Activated CD4-positive, alpha-beta T cell treated with anti-CD3 and anti-CD28 coated beads, Interleukin-2, amount 10 ng/mL, durations not matched to agents 24 days and 14 days (primary cell): Measurements from ENCODE around the gene ERLIN1. TPM values are rescaled to one million over a fixed set of nuclear protein-coding genes. Genes with fewer than 3 reads are reported as not detected.

Experiments used
- DNase-seq: peaks from one replicate; pipeline ENCODE4 v3.0.0; 2022
- H3K27ac Mint-ChIP-seq: one replicate; pipeline ENCODE4 v1.8.0; 2022; ENCODE audit warnings: mild to moderate bottlenecking, mixed read lengths
- H3K27me3 Mint-ChIP-seq: one replicate; pipeline ENCODE4 v1.8.0; 2022; ENCODE audit warnings: mixed read lengths
- H3K36me3 Mint-ChIP-seq: one replicate; pipeline ENCODE4 v1.8.0; 2022; ENCODE audit warnings: low read depth, mild to moderate bottlenecking, mixed read lengths
- H3K4me1 Mint-ChIP-seq: one replicate; pipeline ENCODE4 v1.8.0; 2021; ENCODE audit warnings: mixed read lengths
- H3K4me3 Mint-ChIP-seq: one replicate; pipeline ENCODE4 v1.8.0; 2022; ENCODE audit warnings: mild to moderate bottlenecking, moderate library complexity, mixed read lengths
- H3K9me3 Mint-ChIP-seq: one replicate; pipeline ENCODE4 v1.8.0; 2021; ENCODE audit warnings: mixed read lengths
- intact Hi-C: fragments of 100-400 bp; cut with micrococcal nuclease; formaldehyde crosslinking; loops from one replicate; pipeline ENCODE4 v1.15.1; 2023
- total RNA-seq: library from RNA; stranded (reverse); gene quantifications from 2 replicates; pipeline ENCODE4 v1.2.3, GENCODE V29; 2022

The ERLIN1 gene
- total RNA-seq, 1 donor from 2014 or later: 20.2 TPM

GRCh38 chr10:100158044-100158805, 27.6 kb downstream of the ERLIN1 start:
- Mint-ChIP-seq H3K4me3 (no peak overlapping the region), H3K4me1 (peaks cover 32% of the 10 kb centered on the region), H3K36me3 (peaks cover 68% of the 10 kb centered on the region), H3K9me3 (no peaks in the 10 kb centered on the region), H3K27ac (no peak overlapping the region), H3K27me3 (no peaks in the 10 kb centered on the region)
- intact Hi-C loops: no loop called here
- DNase-seq: peak; percentile 14

DNA sequence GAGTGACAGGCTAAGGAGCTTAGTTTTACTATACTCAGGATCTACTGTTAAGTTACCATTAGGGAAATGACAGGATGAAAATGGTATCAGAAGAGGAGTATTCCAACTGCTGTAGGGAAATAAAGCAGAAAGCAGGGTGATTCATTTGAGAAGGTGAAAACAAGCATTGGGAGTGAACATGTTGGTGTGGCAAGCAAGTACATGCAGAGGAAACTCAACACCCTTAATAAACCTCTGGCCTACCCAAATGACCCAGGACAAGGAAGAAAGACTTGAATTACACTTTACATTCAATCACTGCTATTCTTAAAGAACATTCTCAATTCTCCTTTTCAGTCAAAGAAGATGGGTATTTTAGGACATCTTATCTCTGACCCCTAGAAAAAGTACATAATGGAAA, 28.7 kb downstream of the ERLIN1 start:
- Mint-ChIP-seq H3K4me3 (no peak overlapping the region), H3K9me3 (no peaks in the 10 kb centered on the region), H3K4me1 (peaks cover 31% of the 10 kb centered on the region), H3K36me3 (peaks cover 68% of the 10 kb centered on the region), H3K27ac (no peak overlapping the region), H3K27me3 (no peaks in the 10 kb centered on the region)
- DNase-seq: no peak
- intact Hi-C loops: no loop called here

- peak overlapping the region; percentile 61 for H3K27ac Mint-ChIP-seq
- H3K36me3 Mint-ChIP-seq: peaks cover 74% of the 10 kb centered on the region
- DNase-seq: no peak
- no peaks in the 10 kb centered on the region for H3K9me3 Mint-ChIP-seq
- peaks cover 31% of the 10 kb centered on the region for H3K4me1 Mint-ChIP-seq
- intact Hi-C loops: no loop called here
- H3K27me3 Mint-ChIP-seq: no peaks in the 10 kb centered on the region
- no peak overlapping the region for H3K4me3 Mint-ChIP-seq
Measured at GRCh38 chr10:100155936-100156335, 29.9 kb downstream of the ERLIN1 start.

DNA sequence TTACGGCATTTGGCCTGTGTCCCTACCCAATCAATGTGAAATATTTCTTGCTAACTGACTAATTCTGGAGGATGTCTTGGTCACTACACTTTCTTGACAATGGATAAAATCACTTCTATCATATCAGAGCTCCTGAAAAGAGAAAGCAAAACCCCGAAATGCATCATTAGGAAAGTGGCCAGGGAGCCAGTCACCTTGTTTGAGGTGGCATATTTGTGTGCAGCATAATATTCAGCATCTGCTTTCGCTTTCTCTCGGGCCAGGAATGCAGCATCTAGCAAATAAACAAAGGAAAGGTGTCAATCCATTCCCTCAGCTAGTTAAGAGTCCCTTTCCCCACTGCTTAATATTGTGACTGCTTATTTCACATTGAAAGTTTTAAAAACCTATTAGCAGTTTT, 31.2 kb downstream of the ERLIN1 start:
- intact Hi-C loops: no loop called here
- no peak for DNase-seq
- Mint-ChIP-seq H3K27me3 (no peaks in the 10 kb centered on the region), H3K4me3 (no peak overlapping the region), H3K9me3 (no peaks in the 10 kb centered on the region), H3K4me1 (peaks cover 29% of the 10 kb centered on the region), H3K27ac (peak overlapping the region; percentile 62), H3K36me3 (peaks cover 73% of the 10 kb centered on the region)

DNA sequence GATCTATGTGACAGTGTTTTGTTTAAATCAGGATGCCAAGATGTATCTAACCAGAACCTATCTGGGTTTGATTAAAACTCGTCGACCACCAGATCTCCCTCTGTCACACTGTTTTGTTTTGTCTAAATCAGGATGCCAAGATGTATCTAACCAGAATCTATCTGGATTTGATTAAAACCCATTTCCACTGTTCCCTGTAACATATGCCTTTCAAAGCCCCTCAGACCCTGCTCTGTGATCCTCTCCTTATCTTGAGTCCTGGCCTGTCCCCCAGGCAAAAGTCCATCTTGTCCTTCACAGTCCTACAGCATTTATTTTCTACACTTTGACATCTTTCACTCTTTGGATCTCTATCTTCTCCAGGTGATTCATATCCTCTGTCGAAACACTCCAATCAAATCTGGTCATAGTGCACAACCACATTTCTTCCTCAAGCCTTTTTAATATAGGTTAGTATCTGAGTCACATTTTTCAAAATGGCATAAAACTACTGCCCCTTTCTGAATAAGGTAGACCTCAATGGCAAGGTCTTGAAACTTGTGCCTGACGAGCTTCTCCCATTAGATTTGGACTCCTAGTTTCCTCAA, 32.5 kb downstream of the ERLIN1 start:
- H3K36me3 Mint-ChIP-seq: peaks cover 65% of the 10 kb centered on the region
- no peaks in the 10 kb centered on the region for H3K27me3 Mint-ChIP-seq
- no peaks in the 10 kb centered on the region for H3K9me3 Mint-ChIP-seq
- intact Hi-C loops: no loop called here
- H3K4me1 Mint-ChIP-seq: peaks cover 30% of the 10 kb centered on the region
- DNase-seq: no peak
- peak overlapping the region; percentile 27 for H3K27ac Mint-ChIP-seq
- H3K4me3 Mint-ChIP-seq: no peak overlapping the region

GRCh38 chr10:100151723-100152300, 34.0 kb downstream of the ERLIN1 start:
- Mint-ChIP-seq H3K27me3 (no peaks in the 10 kb centered on the region), H3K36me3 (peaks cover 52% of the 10 kb centered on the region), H3K4me1 (peaks cover 25% of the 10 kb centered on the region), H3K4me3 (no peak overlapping the region), H3K27ac (no peak overlapping the region), H3K9me3 (no peaks in the 10 kb centered on the region)
- DNase-seq: no peak
- intact Hi-C loops: no loop called here

DNA sequence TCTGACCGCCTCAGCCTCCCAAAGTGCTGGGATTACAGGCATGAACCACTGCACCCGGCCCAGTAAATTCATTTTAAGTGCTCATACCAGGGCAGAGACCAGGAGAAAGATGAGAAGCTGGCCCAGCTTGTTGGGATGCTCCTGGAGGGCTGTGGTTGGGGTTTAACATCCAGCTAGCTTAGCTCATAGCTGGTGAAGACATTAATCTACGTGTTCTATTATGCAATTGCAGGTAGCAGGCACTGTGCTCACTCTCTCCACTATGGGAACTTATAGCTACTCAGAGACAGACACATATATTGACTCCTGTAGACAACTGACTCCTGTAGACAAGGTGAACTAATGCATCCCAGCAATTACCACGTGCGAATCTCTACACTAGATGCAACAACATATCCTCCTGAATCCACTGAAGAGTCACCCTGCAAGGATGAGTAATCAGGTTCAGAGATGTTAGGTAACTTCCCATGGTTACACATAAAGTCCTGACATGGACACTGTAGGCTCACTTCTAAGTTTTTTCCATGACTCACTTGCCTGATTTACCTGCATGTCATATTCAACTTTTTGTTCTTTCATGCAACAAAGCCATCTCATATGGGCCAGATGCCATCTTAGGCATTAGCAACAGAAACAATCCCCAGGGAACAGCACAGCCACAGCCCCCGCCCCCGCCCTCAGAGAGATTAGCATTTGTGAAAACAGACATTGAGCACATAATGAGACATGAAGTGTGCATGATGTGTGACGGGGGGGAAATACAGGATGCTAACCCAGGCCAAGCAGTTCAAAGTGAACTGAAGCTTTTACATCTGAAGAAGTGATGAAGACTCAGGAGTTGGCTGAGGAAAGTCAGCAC, 37.2 kb downstream of the ERLIN1 start:
- H3K27me3 Mint-ChIP-seq: peaks cover 3% of the 10 kb centered on the region
- H3K4me1 Mint-ChIP-seq: peaks cover 15% of the 10 kb centered on the region
- peak overlapping the region; percentile 84 for H3K27ac Mint-ChIP-seq
- intact Hi-C loops: loop anchor here (1.0 to 2.0 kb wide), 3 partner anchors 26 to 302 kb away; partner anchors contain the start of gene ERLIN1
- H3K36me3 Mint-ChIP-seq: peaks cover 29% of the 10 kb centered on the region
- DNase-seq: no peak
- H3K9me3 Mint-ChIP-seq: no peaks in the 10 kb centered on the region
- H3K4me3 Mint-ChIP-seq: peak overlapping the region; percentile 29

DNA sequence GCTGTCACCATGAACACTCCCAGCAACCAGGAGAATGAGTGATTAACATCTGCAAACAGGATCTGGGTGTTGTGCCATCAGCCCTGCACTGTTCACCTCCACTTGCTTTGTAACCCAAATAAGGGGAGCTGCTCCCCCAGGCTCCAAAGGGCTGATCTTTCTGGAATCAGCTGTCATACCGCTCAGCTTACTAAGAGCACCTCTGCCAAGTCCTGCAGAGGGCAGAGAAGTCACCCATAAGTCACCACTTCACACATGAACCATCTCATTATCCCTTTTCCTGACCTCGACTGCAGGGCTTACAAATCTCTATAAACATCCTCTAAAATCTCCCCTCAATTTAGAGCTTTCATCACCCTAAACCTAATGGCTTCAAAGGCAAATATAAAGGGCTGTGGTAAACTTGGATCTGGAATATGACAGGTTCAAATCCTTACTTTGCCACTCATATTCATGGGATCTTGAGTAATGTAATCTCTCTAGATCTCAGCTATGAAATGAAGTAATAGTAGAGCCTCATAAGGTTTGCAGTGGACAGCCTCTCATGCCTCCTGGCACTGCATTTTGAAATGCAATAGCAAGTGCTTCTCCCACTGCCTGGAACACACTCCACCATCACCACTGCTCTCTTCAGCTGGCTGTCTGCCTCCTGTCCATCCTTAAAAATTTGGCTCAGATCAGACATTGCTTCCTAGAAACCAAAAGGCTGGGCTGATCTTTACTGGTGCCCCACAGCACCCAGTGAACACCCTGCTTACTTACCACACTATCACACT, 38.8 kb downstream of the ERLIN1 start:
- Mint-ChIP-seq H3K27ac (no peak overlapping the region), H3K36me3 (peaks cover 18% of the 10 kb centered on the region), H3K4me3 (no peak overlapping the region), H3K4me1 (peaks cover 10% of the 10 kb centered on the region), H3K9me3 (no peaks in the 10 kb centered on the region), H3K27me3 (peaks cover 8% of the 10 kb centered on the region)
- no peak for DNase-seq
- intact Hi-C loops: no loop called here

- Mint-ChIP-seq H3K9me3 (no peaks in the 10 kb centered on the region), H3K36me3 (peaks cover 12% of the 10 kb centered on the region), H3K4me1 (peaks cover 10% of the 10 kb centered on the region), H3K4me3 (no peak overlapping the region), H3K27me3 (peaks cover 14% of the 10 kb centered on the region), H3K27ac (no peak overlapping the region)
- intact Hi-C loops: no loop called here
- DNase-seq: no peak
Measured at GRCh38 chr10:100146398-100146797, 39.4 kb downstream of the ERLIN1 start.

DNA sequence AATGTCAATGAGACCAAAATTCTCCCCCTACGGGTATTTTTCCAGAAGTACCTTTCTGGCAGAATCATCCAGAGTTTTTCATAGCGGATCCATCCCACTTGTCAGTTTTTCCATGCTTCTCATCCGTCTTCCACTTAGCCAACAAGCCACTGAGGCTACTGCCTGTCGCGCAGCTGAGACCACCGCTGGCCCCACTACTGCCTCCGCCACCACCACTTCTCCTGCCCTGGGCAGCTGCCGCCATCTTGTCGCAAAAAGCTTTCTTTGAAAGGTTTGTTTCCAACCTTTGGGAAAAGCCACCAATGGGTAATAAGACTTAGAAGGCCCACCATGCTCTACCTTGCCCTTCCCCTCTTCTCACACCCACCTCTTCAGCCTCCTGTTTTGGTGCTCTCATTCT, 42.1 kb downstream of the ERLIN1 start:
- intact Hi-C loops: no loop called here
- Mint-ChIP-seq H3K9me3 (no peaks in the 10 kb centered on the region), H3K36me3 (peaks cover under 1% of the 10 kb centered on the region), H3K27me3 (peaks cover 22% of the 10 kb centered on the region), H3K4me3 (no peak overlapping the region), H3K27ac (no peak overlapping the region), H3K4me1 (peaks cover 6% of the 10 kb centered on the region)
- no peak for DNase-seq

DNA sequence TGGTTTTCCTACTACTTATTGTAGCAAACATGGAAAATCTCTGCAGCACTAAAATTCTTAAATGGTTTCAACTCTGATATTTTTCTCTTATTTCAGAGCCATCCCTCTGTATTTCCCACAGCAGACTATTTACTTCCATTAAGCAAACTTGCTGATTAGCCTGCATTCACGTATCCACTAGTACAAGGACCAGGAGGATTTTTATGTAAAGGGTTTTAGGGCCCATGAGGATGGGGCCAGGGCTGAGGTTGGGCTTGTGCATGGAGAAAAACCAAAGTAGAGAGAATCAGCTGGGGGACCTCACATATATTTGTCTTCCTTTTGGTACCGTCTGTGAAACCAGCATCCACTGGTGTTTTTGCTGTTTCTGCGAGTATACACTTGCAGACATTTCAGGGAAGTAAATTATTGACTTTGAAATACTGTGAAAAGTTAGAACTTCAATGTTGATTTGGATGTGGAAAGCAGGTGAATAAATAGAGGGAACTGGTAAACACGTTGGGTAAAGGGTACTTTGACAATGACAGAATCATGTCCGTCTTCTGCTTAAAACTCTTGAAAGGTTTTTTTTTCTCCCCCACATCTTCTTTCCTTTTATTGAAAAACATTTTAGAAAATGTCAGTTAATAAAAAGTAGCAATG, 44.3 kb downstream of the ERLIN1 start:
- Mint-ChIP-seq H3K4me3 (no peak overlapping the region), H3K27ac (no peak overlapping the region), H3K4me1 (no peaks in the 10 kb centered on the region), H3K27me3 (peaks cover 25% of the 10 kb centered on the region), H3K9me3 (no peaks in the 10 kb centered on the region), H3K36me3 (no peaks in the 10 kb centered on the region)
- intact Hi-C loops: no loop called here
- DNase-seq: no peak

GRCh38 chr10:100140070-100140469, 45.8 kb downstream of the ERLIN1 start:
- no peak for DNase-seq
- no peaks in the 10 kb centered on the region for H3K4me1 Mint-ChIP-seq
- no peaks in the 10 kb centered on the region for H3K36me3 Mint-ChIP-seq
- H3K27me3 Mint-ChIP-seq: peaks cover 38% of the 10 kb centered on the region
- peaks cover 5% of the 10 kb centered on the region for H3K9me3 Mint-ChIP-seq
- intact Hi-C loops: no loop called here
- no peak overlapping the region for H3K27ac Mint-ChIP-seq
- H3K4me3 Mint-ChIP-seq: no peak overlapping the region
